ENCODE measurements around the gene KCNC2. TPM values are rescaled to one million over a fixed set of nuclear protein-coding genes. Genes with fewer than 3 reads are reported as not detected.

The KCNC2 gene
- polyA plus RNA-seq, 3 donors, result not detected

DNA sequence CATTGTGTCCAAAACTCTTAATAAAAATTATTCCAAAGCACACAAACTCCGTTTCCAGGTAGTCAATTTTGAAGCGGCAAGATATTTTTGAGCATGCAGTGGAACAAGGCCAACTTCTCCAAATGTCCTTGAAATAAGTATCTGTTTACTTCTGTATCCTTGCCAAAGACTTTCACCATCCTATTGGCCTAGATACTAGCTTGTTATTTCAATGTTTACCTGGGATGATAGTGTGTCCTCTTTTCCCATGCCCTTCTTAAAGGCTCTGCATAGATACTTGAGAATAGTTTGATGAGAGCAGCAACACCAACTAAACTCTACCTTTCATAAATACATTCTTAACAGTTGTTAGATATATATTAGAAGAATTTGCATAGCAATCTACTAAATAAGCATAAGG is 160.9 kb downstream of the KCNC2 start:
- H3K4me3 Mint-ChIP-seq, result no peak overlapping the region
- Histone ChIP-seq H3K9ac (ENCODE audit: insufficient read depth, low read length, poor library complexity, severe bottlenecking) (no peak overlapping the region), H3K36me3 (replicated peaks in 1 of 2; ENCODE audit: control insufficient read depth in 1 of 2, insufficient read depth in 2 of 2, low read length in 2 of 2) (no peaks in the 10 kb centered on the region), H3K4me2 (replicated peaks; ENCODE audit: extremely low read depth, low read length, poor library complexity, severe bottlenecking) (no peak overlapping the region), H3K79me2 (ENCODE audit: insufficient read depth, low read length) (no peaks in the 10 kb centered on the region), H2AFZ (ENCODE audit: insufficient read depth, low read depth, low read length, poor library complexity, severe bottlenecking) (no peak overlapping the region), H4K20me1 (ENCODE audit: insufficient read depth, low read length) (no peaks in the 10 kb centered on the region), H3K9me3 (replicated peaks in 1 of 2; ENCODE audit: control insufficient read depth in 1 of 2, insufficient read depth in 1 of 2, low read length in 2 of 2) (no peaks in the 10 kb centered on the region), H3K4me3 (replicated peaks in 1 of 3; ENCODE audit: low read depth in 2 of 3, low read length in 3 of 3) (no peak overlapping the region), H3K27ac (ENCODE audit: low read depth in 1 of 2, low read length in 2 of 2) (no peak overlapping the region), H3K4me1 (ENCODE audit: control insufficient read depth in 1 of 2, insufficient read depth in 2 of 2, low read length in 2 of 2) (no peaks in the 10 kb centered on the region), H3K27me3 (ENCODE audit: control insufficient read depth in 2 of 2, insufficient read depth in 2 of 2, low read length in 2 of 2) (no peaks in the 10 kb centered on the region)
- WGBS (ENCODE audit: insufficient coverage), result no CpG with 5 or more reads among the region's 2 CpGs
- no peaks in the 10 kb centered on the region for H3K27me3 Mint-ChIP-seq (ENCODE audit: low read depth in 3 of 3)
- no peak overlapping the region for H3K27ac Mint-ChIP-seq
- no peak for DNase-seq
- TF ChIP-seq, protein P1, sequence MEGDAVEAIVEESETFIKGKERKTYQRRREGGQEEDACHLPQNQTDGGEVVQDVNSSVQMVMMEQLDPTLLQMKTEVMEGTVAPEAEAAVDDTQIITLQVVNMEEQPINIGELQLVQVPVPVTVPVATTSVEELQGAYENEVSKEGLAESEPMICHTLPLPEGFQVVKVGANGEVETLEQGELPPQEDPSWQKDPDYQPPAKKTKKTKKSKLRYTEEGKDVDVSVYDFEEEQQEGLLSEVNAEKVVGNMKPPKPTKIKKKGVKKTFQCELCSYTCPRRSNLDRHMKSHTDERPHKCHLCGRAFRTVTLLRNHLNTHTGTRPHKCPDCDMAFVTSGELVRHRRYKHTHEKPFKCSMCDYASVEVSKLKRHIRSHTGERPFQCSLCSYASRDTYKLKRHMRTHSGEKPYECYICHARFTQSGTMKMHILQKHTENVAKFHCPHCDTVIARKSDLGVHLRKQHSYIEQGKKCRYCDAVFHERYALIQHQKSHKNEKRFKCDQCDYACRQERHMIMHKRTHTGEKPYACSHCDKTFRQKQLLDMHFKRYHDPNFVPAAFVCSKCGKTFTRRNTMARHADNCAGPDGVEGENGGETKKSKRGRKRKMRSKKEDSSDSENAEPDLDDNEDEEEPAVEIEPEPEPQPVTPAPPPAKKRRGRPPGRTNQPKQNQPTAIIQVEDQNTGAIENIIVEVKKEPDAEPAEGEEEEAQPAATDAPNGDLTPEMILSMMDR (IDR thresholded peaks at IDR 0.05), result no peak
- H3K9me3 Mint-ChIP-seq, result peaks cover 0 to 3% (median 0%) of the 10 kb centered on the region in 7 donors
- H3K36me3 Mint-ChIP-seq, result no peaks in the 10 kb centered on the region
- no peaks in the 10 kb centered on the region for H3K4me1 Mint-ChIP-seq
- intact Hi-C loops (cut with micrococcal nuclease), result no loop called here

DNA sequence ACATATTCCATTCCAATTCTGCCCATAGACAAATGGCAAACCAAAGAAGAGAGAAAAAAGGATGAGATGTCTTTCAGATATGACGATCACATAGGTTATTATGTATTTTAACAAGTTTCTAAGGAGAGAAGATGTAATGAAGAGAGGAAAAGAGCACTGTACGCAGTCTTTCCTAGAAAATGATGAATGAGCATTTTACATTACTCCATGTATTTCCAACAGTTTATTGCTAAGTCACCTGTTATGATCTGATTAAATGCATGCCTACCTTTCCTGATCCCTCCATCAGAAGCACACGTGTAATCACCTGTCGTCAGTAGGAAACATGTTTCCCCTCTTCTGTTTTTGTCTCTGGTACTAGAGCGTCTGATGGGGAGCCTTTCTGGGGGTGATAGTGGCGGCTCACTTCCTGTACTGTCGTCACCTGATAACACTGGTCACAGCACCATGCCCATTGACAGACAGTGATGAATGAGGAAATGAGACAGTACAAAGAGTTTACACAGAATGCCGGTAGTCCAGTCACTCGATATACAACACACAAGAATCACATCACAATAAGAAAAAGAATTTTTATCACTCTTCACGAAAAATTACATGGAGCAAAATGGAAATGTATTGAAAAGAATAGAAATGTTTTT is 161.6 kb downstream of the KCNC2 start:
- H2AFZ ChIP-seq (ENCODE audit: insufficient read depth, low read depth, low read length, poor library complexity, severe bottlenecking), result no peak overlapping the region
- TF ChIP-seq, protein P1 (IDR thresholded peaks at IDR 0.05), result no peak
- no peaks in the 10 kb centered on the region for H3K27me3 ChIP-seq (ENCODE audit: control insufficient read depth in 2 of 2, insufficient read depth in 2 of 2, low read length in 2 of 2)
- DNase-seq, result no peak
- Mint-ChIP-seq H3K4me3 (no peak overlapping the region), H3K27me3 (ENCODE audit: low read depth in 3 of 3) (no peaks in the 10 kb centered on the region), H3K4me1 (no peaks in the 10 kb centered on the region), H3K27ac (no peak overlapping the region), H3K36me3 (no peaks in the 10 kb centered on the region), H3K9me3 (peaks cover 0 to 3% (median 0%) of the 10 kb centered on the region in 7 donors)
- no peak overlapping the region for H3K4me2 ChIP-seq (replicated peaks; ENCODE audit: extremely low read depth, low read length, poor library complexity, severe bottlenecking)
- no peak overlapping the region for H3K27ac ChIP-seq (ENCODE audit: low read depth in 1 of 2, low read length in 2 of 2)
- intact Hi-C loops (cut with micrococcal nuclease), result no loop called here
- no peak overlapping the region for H3K4me3 ChIP-seq (replicated peaks in 1 of 3; ENCODE audit: low read depth in 2 of 3, low read length in 3 of 3)
- H3K4me1 ChIP-seq (ENCODE audit: control insufficient read depth in 1 of 2, insufficient read depth in 2 of 2, low read length in 2 of 2), result no peaks in the 10 kb centered on the region
- H3K79me2 ChIP-seq (ENCODE audit: insufficient read depth, low read length), result no peaks in the 10 kb centered on the region
- no CpG with 5 or more reads among the region's 10 CpGs for WGBS (ENCODE audit: insufficient coverage)
- no peak overlapping the region for H3K9ac ChIP-seq (ENCODE audit: insufficient read depth, low read length, poor library complexity, severe bottlenecking)
- H3K36me3 ChIP-seq (replicated peaks in 1 of 2; ENCODE audit: control insufficient read depth in 1 of 2, insufficient read depth in 2 of 2, low read length in 2 of 2), result no peaks in the 10 kb centered on the region
- no peaks in the 10 kb centered on the region for H4K20me1 ChIP-seq (ENCODE audit: insufficient read depth, low read length)
- no peaks in the 10 kb centered on the region for H3K9me3 ChIP-seq (replicated peaks in 1 of 2; ENCODE audit: control insufficient read depth in 1 of 2, insufficient read depth in 1 of 2, low read length in 2 of 2)

Measured in CD14-positive monocyte (primary cell).